Smooth muscle cell (in vitro differentiated cells): Measurements from ENCODE around the gene CAMK2B. TPM values are rescaled to one million over a fixed set of nuclear protein-coding genes. Genes with fewer than 3 reads are reported as not detected.

ENCODE experiments used
- DNase-seq: peaks from one replicate; lab custom pipeline; 2025; ENCODE audit not compliant: unreplicated experiment; lab: John Stamatoyannopoulos, UW
- H2AFZ ChIP-seq: fragments of 200-600 bp; sonication (generic); 2 replicates; pipeline ENCODE4 v1.6.0; 2016; ENCODE audit warnings: antibody characterized with exemption, low read depth, mild to moderate bottlenecking
- H3F3A ChIP-seq: fragments of 200-600 bp; sonication (generic); 2 replicates; pipeline ENCODE4 v1.6.0; 2017; ENCODE audit warnings: antibody characterized with exemption, low read depth
- H3K27ac ChIP-seq: fragments of 200-600 bp; sonication (generic); 2 replicates; pipeline ENCODE4 v1.5.1; 2016; ENCODE audit warnings: low read depth, mild to moderate bottlenecking
- H3K27me3 ChIP-seq: fragments of 200-600 bp; sonication (generic); 2 replicates; pipeline ENCODE4 v1.6.1; 2016; ENCODE audit warnings: low read depth, mild to moderate bottlenecking
- H3K36me3 ChIP-seq: fragments of 200-600 bp; sonication (generic); 2 replicates; pipeline ENCODE4 v1.5.1; 2016; ENCODE audit warnings: low read depth
- H3K4me1 ChIP-seq: fragments of 200-600 bp; sonication (generic); 2 replicates; pipeline ENCODE4 v1.5.1; 2016; ENCODE audit warnings: low read depth
- H3K4me2 ChIP-seq: fragments of 200-600 bp; sonication (generic); 2 replicates; pipeline ENCODE4 v1.6.0; 2016; ENCODE audit warnings: mild to moderate bottlenecking
- H3K4me3 ChIP-seq: fragments of 200-600 bp; sonication (generic); 2 replicates; pipeline ENCODE4 v1.5.1; 2016; ENCODE audit warnings: mild to moderate bottlenecking
- H3K79me2 ChIP-seq: fragments of 200-600 bp; sonication (generic); 2 replicates; pipeline ENCODE4 v1.6.0; 2016; ENCODE audit warnings: low read depth, mild to moderate bottlenecking
- H3K9ac ChIP-seq: fragments of 200-600 bp; sonication (generic); 2 replicates; pipeline ENCODE4 v1.6.0; 2016; ENCODE audit warnings: low read depth
- H3K9me3 ChIP-seq: fragments of 200-600 bp; sonication (generic); replicated peaks from 2 replicates; pipeline ENCODE4 v1.5.1; 2016; ENCODE audit warnings: low read depth
- H4K20me1 ChIP-seq: fragments of 200-600 bp; sonication (generic); 2 replicates; pipeline ENCODE4 v1.6.0; 2016; ENCODE audit warnings: low read depth
- CTCF ChIP-seq: fragments of 200-600 bp; sonication (generic); IDR thresholded peaks from 2 replicates; pipeline ENCODE4 v1.5.1; 2017; ENCODE audit warnings: borderline replicate concordance, mild to moderate bottlenecking, antibody characterized with exemption; ENCODE audit not compliant: insufficient read depth, poor library complexity, severe bottlenecking
- WGBS: methylation state at CpG from one replicate; pipeline ENCODE4 v1.1.7; 2016; ENCODE audit warnings: low lambda C conversion rate; 5-methylcytosine and 5-hydroxymethylcytosine counted together
- polyA plus RNA-seq: library from polyadenylated mRNA; unstranded; fragments of >200 nt; fragmentation: Nextera tagmentation; extraction: Ambion mirVana; gene quantifications from 2 replicates; pipeline ENCODE4 v1.2.1, GENCODE V29; 2016
- total RNA-seq: library from RNA; depleted of rRNA; stranded (reverse); fragments of >200 nt; gene quantifications from 2 replicates; pipeline ENCODE4 v1.2.3, GENCODE V29; 2014

Gene CAMK2B
- total and polyA plus RNA-seq, 2 experiments from 2014 or later, result not detected

- WGBS, result 69% methylated on average over 6 of the region's 8 CpGs
- no peak for TF ChIP-seq CTCF
- Histone ChIP-seq H3K27me3 (peaks cover 16% of the 10 kb centered on the region), H3K79me2 (no peaks in the 10 kb centered on the region), H3K4me3 (no peak overlapping the region), H3K9me3 (no peaks in the 10 kb centered on the region), H3K4me1 (peaks cover 4% of the 10 kb centered on the region), H3K4me2 (no peak overlapping the region), H4K20me1 (no peaks in the 10 kb centered on the region), H2AFZ (no peak overlapping the region), H3F3A (no peaks in the 10 kb centered on the region), H3K36me3 (no peaks in the 10 kb centered on the region), H3K27ac (peak overlapping the region; percentile 28), H3K9ac (no peak overlapping the region)
- no peak for DNase-seq
Measured at GRCh38 chr7:44307905-44308595, 17.3 kb downstream of the CAMK2B start.

GRCh38 chr7:44307301-44307900 lies 18.0 kb downstream of the CAMK2B start:
- H4K20me1 ChIP-seq, result no peaks in the 10 kb centered on the region
- no peak overlapping the region for H3K9ac ChIP-seq
- no peak overlapping the region for H3K4me2 ChIP-seq
- WGBS, result 61% methylated on average over 6 of the region's 7 CpGs
- no peak for DNase-seq
- peak overlapping the region; percentile 28 for H3K27ac ChIP-seq
- H3K4me1 ChIP-seq, result peaks cover 4% of the 10 kb centered on the region
- no peak overlapping the region for H2AFZ ChIP-seq
- H3K79me2 ChIP-seq, result no peaks in the 10 kb centered on the region
- no peak overlapping the region for H3K4me3 ChIP-seq
- no peaks in the 10 kb centered on the region for H3K9me3 ChIP-seq
- H3K27me3 ChIP-seq, result peaks cover 19% of the 10 kb centered on the region
- H3K36me3 ChIP-seq, result no peaks in the 10 kb centered on the region
- TF ChIP-seq CTCF, result peak; percentile 15
- no peaks in the 10 kb centered on the region for H3F3A ChIP-seq

- no peaks in the 10 kb centered on the region for H4K20me1 ChIP-seq
- DNase-seq, result no peak
Measured at GRCh38 chr7:44306606-44307005, 18.8 kb downstream of the CAMK2B start.

More at GRCh38 chr7:44306606-44307005, 18.8 kb downstream of the CAMK2B start:
- WGBS, result no CpG with 5 or more reads among the region's 2 CpGs
- no peak for TF ChIP-seq CTCF
- Histone ChIP-seq H3K27me3 (peaks cover 19% of the 10 kb centered on the region), H3K9ac (no peak overlapping the region), H3K79me2 (no peaks in the 10 kb centered on the region), H3F3A (no peaks in the 10 kb centered on the region), H3K36me3 (no peaks in the 10 kb centered on the region), H3K4me2 (no peak overlapping the region), H3K4me1 (peaks cover 4% of the 10 kb centered on the region), H3K4me3 (no peak overlapping the region), H2AFZ (no peak overlapping the region), H3K27ac (no peak overlapping the region), H3K9me3 (no peaks in the 10 kb centered on the region)
